Limb (tissue), 2 donors: ENCODE data around the gene PAGE2.
"Not testable (repeated sequence)": the region's sequence is repeated elsewhere in the genome, so short reads cannot be mapped to it uniquely, and the experiment has no call there.

Experiments used
- DNase-seq, 2 donors: peaks; one replicate each; pipeline ENCODE4 v3.0.0-alpha.2; 2016; ENCODE audit errors: extremely low spot score in 2 of 2

PAGE2 gene, protein sequence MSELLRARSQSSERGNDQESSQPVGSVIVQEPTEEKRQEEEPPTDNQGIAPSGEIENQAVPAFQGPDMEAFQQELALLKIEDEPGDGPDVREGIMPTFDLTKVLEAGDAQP

GRCh38 chrX:55088795-55089489 is at the start of gene PAGE2:
PAGE2 (plus strand) TSS chrX:55089018; CDS start chrX:55090021, 1,003 bp downstream.
- DNase-seq = no peak

- DNase-seq = no peak
Observed at GRCh38 chrX:55039471-55039870, 49.3 kb upstream of the PAGE2 start.

GRCh38 chrX:55041514-55041913 is 47.3 kb upstream of the PAGE2 start:
- no peak for DNase-seq

GRCh38 chrX:55050599-55050998 is 38.2 kb upstream of the PAGE2 start:
- not testable (repeated sequence) for DNase-seq

- DNase-seq = peak; percentile 1 to 29
Observed at GRCh38 chrX:55056820-55057674, 31.8 kb upstream of the PAGE2 start.

- peak; percentile 31 to 37 for DNase-seq
Observed at GRCh38 chrX:55057675-55058249, 31.1 kb upstream of the PAGE2 start.

DNA sequence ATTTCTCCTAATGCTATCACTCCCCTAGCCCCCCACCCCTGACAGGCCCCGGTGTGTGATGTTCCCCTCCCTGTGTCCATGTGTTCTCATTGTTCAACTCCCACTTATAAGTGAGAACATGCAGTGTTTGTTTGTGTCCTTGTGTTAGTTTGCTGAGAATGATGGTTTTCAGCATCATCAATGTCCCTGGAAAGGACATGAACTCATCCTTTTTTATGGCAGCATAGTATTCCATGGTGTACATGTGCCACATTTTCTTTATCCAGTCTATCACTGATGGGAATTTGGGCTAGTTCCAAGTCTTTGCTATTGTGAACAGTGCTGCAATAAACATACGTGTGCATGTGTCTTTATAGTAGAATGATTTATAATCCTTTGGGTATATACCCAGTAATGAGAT is 21.6 kb upstream of the PAGE2 start:
- not testable (repeated sequence) for DNase-seq

DNA sequence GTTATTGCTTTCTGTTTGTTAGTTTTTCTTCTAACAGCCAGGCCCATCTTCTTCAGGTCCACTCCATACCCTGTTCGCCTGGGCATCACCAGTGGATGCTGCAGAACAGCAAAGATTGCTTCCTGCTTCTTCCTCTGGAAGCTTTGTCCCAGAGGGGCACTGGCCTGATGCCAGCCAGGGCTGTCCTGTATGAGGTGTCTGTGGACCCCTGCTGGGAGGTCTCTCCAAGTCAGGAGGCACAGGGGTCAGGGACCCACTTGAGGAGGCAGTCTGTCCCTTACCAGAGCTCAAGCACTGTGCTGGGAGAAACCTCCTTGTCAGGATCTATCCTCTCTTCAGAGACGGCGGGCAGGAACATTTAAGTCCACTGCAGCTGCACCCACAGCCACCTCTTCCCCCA is 16.5 kb upstream of the PAGE2 start:
- DNase-seq = no peak

GRCh38 chrX:55074851-55075467 is 13.9 kb upstream of the PAGE2 start, which contains the start of gene PAGE2B:
PAGE2B (plus strand) TSS chrX:55075030; CDS start chrX:55076042, 1,012 bp downstream.
- DNase-seq = no peak

GRCh38 chrX:55098691-55099090 is 9.9 kb downstream of the PAGE2 start:
- DNase-seq = no peak

DNA sequence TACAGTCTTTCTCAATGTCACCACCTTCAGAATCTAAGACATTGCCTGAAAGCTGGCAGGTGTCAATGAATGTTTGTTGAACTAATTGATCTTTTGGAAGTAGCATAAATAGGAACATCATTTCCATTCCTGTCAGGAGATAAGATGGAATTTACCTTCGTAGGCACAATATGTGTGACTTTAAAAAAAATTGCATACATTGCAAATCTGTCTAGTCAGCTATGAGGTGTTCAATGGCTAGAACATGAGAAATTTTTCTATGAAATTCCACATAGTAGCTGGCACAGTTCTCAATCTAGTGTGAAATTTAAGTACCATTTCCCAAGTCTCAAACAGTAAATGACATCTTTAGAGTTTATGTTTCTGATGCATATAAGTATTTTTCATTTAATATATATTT is 10.3 kb downstream of the PAGE2 start:
- no peak for DNase-seq

- DNase-seq = no peak
Observed at GRCh38 chrX:55102754-55103153, 13.9 kb downstream of the PAGE2 start.

DNA sequence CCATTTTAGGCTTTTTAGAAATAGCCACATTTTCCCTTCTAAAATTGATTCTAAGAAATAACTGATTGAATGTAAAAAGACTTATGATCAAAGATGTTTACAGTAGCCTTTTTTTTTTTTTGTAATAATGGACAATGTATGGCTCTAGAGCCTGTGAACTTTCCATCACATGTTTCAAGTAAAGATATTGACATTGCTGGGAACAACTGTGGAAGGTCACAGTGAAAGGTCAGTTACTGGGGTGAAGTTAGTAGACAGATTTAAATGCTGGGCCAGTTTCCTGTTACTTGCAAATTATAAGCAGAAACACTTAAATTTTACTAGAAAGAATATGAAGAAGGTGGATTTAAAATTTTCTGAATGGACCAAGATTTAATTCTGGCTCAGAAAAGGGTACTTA is 18.4 kb downstream of the PAGE2 start:
- no peak for DNase-seq

DNA sequence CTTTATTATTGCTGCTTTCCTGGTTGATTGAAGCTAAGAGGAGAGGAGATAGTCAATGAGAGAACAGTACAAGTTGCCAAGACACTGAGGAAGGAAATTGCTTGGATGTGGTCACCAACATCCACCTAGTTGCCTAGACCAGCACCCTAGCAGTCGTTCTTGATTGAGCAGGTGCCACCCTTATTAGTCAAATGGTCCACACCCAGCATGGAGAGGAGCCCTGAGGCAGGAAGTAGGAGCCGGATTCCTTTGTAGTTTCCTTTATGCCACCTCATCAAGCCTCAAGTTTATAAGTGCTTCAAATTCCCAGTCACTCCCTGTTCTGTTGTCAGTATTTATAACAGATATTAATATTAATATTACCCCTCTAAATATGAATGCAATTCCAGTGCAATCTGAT is 19.1 kb downstream of the PAGE2 start:
- DNase-seq = no peak

DNA sequence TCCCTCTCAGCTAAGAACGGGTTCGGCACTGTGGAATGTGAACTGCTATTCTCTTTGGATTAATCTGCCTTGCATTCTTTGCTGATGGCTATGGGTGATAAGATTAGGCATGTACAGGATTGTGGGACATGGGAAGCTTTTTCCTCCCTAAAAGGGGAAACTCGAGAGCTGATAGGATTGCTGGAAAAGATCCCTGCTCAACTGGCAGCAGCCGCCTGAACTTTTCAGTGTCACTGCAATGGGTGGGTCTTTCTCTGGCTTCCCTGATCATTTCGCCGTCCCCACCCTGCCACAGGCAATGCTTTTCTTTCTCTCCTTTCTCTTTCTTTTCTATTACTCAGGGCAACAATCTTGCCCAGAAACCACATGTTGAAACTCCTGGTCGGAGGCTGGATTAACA is 20.5 kb downstream of the PAGE2 start:
- no peak for DNase-seq

GRCh38 chrX:55111578-55112254 is 22.9 kb downstream of the PAGE2 start:
- DNase-seq = no peak

GRCh38 chrX:55116589-55116988 is 27.8 kb downstream of the PAGE2 start:
- not testable (repeated sequence) for DNase-seq

DNA sequence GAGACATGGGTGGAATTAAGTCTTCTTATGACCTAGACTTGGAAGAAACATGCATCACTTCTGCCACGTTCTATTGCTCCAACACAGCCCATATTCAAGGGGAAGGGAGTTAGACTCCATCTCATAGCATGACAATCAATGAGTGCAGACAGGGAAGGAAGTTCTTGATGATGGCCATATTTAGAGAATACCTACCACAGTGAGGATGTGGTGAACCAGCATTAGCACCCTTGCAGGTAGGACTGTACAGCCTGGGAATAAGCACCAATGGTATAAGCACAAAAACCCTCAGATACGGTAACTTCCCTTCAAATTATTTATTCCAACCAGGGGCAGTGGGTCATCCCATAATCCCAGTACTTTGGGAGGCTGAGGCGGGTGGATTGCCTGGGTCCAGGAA is 29.8 kb downstream of the PAGE2 start:
- no peak for DNase-seq

DNA sequence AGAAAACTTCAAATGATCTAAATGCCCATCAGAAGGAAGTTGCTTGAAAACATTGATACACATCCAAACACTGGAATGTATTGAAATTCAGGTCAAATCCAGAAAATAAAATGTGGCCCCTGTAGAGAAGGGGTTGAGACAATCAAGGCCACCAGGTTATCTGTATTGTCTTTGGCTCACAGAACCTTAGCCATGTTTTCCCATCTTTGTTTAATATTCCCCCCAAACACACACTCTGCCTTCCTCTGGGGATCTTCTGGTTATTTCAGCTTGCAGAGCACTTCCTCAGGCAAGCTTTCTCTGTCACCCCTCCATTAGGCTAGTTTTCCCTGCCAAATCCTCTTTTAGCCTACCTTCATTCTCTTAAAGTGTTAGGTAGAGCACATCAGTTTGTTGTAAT is 30.5 kb downstream of the PAGE2 start:
- no peak for DNase-seq

GRCh38 chrX:55119712-55120111 is 30.9 kb downstream of the PAGE2 start:
- no peak for DNase-seq

DNA sequence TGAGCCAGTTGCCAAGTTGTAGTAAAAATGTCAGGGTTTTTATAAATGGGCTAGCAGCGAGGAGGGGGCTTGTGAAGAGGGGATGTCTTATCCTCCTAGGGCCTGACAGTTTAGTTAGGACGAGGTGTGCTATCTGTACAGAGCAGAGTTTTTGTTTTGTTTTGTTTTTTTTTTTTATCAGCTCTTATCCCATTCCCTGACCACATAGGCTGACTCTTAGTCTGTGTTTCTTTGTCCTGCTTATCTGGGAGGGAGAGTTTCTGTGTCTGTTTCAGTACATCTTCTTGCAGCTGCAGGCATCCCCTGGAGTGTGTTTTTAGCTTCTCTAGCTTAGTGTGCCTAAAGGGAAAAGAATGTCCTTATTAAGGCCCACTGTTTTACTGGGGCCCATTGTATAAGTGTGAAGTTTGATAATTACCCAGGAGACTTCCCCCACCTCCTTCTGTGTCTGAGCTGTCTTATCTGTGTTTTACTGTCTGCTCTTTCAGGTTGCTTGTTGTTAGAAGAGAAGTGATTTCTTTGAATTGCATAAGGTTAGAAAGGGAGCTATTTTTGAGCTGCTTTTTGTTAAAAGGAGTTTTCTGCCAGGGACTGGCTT is 32.0 kb downstream of the PAGE2 start:
- DNase-seq = no peak
